Sigmoid colon (tissue), 7 donors: ENCODE measurements around the gene UCP1. TPM values are rescaled to one million over a fixed set of nuclear protein-coding genes. Genes with fewer than 3 reads are reported as not detected.

Source experiments
- DNase-seq: peaks from one replicate; pipeline ENCODE4 v3.0.0-alpha.2; 2019
- H3K27ac ChIP-seq, 4 donors: fragments of 200-600 bp; sonication (generic); one replicate each; pipeline ENCODE4 v1.5.1; 2016 to 2019; ENCODE audit warnings: mild to moderate bottlenecking in 1 of 4
- H3K27me3 ChIP-seq, 3 donors: fragments of 200-600 bp; sonication (generic); one replicate each; pipeline ENCODE4 v1.5.1; 2019; ENCODE audit warnings: mild to moderate bottlenecking in 1 of 3
- H3K36me3 ChIP-seq, 4 donors: fragments of 200-600 bp; sonication (generic); one replicate each; pipeline ENCODE4 v1.5.1; 2016 to 2019
- H3K4me1 ChIP-seq, 4 donors: fragments of 200-600 bp; sonication (generic); one replicate each; pipeline ENCODE4 v1.5.1; 2017 to 2019
- H3K4me3 ChIP-seq, 4 donors: fragments of 200-600 bp; sonication (generic); one replicate each; pipeline ENCODE4 v1.5.1; 2017 to 2019; ENCODE audit warnings: mild to moderate bottlenecking in 2 of 4, moderate library complexity in 1 of 4
- H3K9me3 ChIP-seq, 4 donors: fragments of 200-600 bp in 3 of 4; sonication (generic) in 3 of 4; one replicate each; pipeline versions ENCODE4 v1.5.1 to v1.6.1; 2013 to 2019
- EP300 ChIP-seq, 4 donors: sonication (generic); formaldehyde crosslinking; IDR thresholded peaks; one replicate each; pipeline ENCODE4 v1.6.1; 2017; ENCODE audit warnings: antibody characterized with exemption in 4 of 4
- POLR2A ChIP-seq, 2 donors: fragments of 450-650 bp; IDR thresholded peaks; one replicate each; pipeline ENCODE4 v1.6.1; 2016; ENCODE audit warnings: antibody characterized with exemption in 2 of 2, mild to moderate bottlenecking in 2 of 2, moderate library complexity in 2 of 2
- POLR2AphosphoS5 ChIP-seq, 4 donors: sonication (generic); formaldehyde crosslinking; IDR thresholded peaks; one replicate each; pipeline ENCODE4 v1.6.1; 2017; ENCODE audit warnings: antibody characterized with exemption in 4 of 4
- WGBS, 2 donors: extraction: QIAGEN DNeasy Blood & Tissue Kit; methylation state at CpG; one replicate each; pipeline ENCODE4 v1.1.7; 2013; 5-methylcytosine and 5-hydroxymethylcytosine counted together
- intact Hi-C: fragments of 100-400 bp; cut with DNase I; formaldehyde crosslinking; loops from one replicate; pipeline ENCODE4 v1.15.1; 2023
- polyA plus RNA-seq, 3 donors: library from polyadenylated mRNA; stranded (reverse); fragments of 200-250 nt; gene quantifications; one replicate each; pipeline ENCODE4 v1.2.3, GENCODE V29; 2013
- total RNA-seq, 4 donors: library from RNA; depleted of rRNA; stranded (reverse); fragments of >200 nt; gene quantifications; one replicate each; pipeline ENCODE4 v1.1.0, GENCODE V29; 2016
- TF ChIP-seq, protein P1 (sequence below), 4 experiments: fragments of 450-650 bp in 3 of 4; fragments of 200-600 bp in 1 of 4; IDR thresholded peaks; one replicate each; pipeline ENCODE4 v1.5.1; 2016 to 2019; ENCODE audit warnings: antibody characterized with exemption in 4 of 4, mild to moderate bottlenecking in 3 of 4, moderate library complexity in 2 of 4
- donor health status: healthy with polysubstance abuse.
- donor health status: Bipolar disorder and iron deficiency.
- donor health status: healthy.

The UCP1 gene
- total and polyA plus RNA-seq, 7 donors, result not detected

- Histone ChIP-seq H3K4me1 (no peaks in the 10 kb centered on the region), H3K4me3 (no peak overlapping the region), H3K27ac (no peak overlapping the region), H3K9me3 (no peaks in the 10 kb centered on the region), H3K36me3 (no peaks in the 10 kb centered on the region), H3K27me3 (no peaks in the 10 kb centered on the region)
- 83 to 92% methylated on average over 6 of the region's 6 CpGs for WGBS, 2 donors
- intact Hi-C loops, result no loop called here
- TF ChIP-seq POLR2AphosphoS5 (IDR thresholded peaks at IDR 0.05), result no peak
- TF ChIP-seq POLR2A (IDR thresholded peaks at IDR 0.05), result no peak
- TF ChIP-seq, protein P1, sequence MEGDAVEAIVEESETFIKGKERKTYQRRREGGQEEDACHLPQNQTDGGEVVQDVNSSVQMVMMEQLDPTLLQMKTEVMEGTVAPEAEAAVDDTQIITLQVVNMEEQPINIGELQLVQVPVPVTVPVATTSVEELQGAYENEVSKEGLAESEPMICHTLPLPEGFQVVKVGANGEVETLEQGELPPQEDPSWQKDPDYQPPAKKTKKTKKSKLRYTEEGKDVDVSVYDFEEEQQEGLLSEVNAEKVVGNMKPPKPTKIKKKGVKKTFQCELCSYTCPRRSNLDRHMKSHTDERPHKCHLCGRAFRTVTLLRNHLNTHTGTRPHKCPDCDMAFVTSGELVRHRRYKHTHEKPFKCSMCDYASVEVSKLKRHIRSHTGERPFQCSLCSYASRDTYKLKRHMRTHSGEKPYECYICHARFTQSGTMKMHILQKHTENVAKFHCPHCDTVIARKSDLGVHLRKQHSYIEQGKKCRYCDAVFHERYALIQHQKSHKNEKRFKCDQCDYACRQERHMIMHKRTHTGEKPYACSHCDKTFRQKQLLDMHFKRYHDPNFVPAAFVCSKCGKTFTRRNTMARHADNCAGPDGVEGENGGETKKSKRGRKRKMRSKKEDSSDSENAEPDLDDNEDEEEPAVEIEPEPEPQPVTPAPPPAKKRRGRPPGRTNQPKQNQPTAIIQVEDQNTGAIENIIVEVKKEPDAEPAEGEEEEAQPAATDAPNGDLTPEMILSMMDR (IDR thresholded peaks at IDR 0.05), result no peak
- TF ChIP-seq EP300 (IDR thresholded peaks at IDR 0.05), result no peak
- DNase-seq, result no peak
Measured at GRCh38 chr4:140559696-140560095, 9.1 kb downstream of the UCP1 start.

- Histone ChIP-seq H3K9me3 (no peaks in the 10 kb centered on the region), H3K4me1 (no peaks in the 10 kb centered on the region), H3K27me3 (no peaks in the 10 kb centered on the region), H3K36me3 (no peaks in the 10 kb centered on the region), H3K27ac (no peak overlapping the region), H3K4me3 (no peak overlapping the region)
- WGBS, 2 donors, result 82 to 87% methylated on average over 4 of the region's 4 CpGs
- TF ChIP-seq POLR2AphosphoS5 (IDR thresholded peaks at IDR 0.05) (no peak), EP300 (IDR thresholded peaks at IDR 0.05) (no peak), POLR2A (IDR thresholded peaks at IDR 0.05) (no peak)
- TF ChIP-seq, protein P1 (IDR thresholded peaks at IDR 0.05), result no peak
- no peak for DNase-seq
- intact Hi-C loops, result no loop called here
Measured at GRCh38 chr4:140557831-140558435, 10.8 kb downstream of the UCP1 start.

- WGBS, 2 donors, result 72 to 89% methylated on average over 6 of the region's 6 CpGs
- no peak for DNase-seq
- no peaks in the 10 kb centered on the region for H3K4me1 ChIP-seq
- H3K27ac ChIP-seq, result no peak overlapping the region
- H3K9me3 ChIP-seq, result no peaks in the 10 kb centered on the region
- intact Hi-C loops, result no loop called here
- no peaks in the 10 kb centered on the region for H3K27me3 ChIP-seq
- TF ChIP-seq POLR2AphosphoS5 (IDR thresholded peaks at IDR 0.05), result no peak
- TF ChIP-seq, protein P1 (IDR thresholded peaks at IDR 0.05), result no peak
- no peak for TF ChIP-seq POLR2A (IDR thresholded peaks at IDR 0.05)
- TF ChIP-seq EP300 (IDR thresholded peaks at IDR 0.05), result no peak
- H3K4me3 ChIP-seq, result no peak overlapping the region
- H3K36me3 ChIP-seq, result no peaks in the 10 kb centered on the region
Measured at GRCh38 chr4:140556372-140557085, 12.2 kb downstream of the UCP1 start.

DNA sequence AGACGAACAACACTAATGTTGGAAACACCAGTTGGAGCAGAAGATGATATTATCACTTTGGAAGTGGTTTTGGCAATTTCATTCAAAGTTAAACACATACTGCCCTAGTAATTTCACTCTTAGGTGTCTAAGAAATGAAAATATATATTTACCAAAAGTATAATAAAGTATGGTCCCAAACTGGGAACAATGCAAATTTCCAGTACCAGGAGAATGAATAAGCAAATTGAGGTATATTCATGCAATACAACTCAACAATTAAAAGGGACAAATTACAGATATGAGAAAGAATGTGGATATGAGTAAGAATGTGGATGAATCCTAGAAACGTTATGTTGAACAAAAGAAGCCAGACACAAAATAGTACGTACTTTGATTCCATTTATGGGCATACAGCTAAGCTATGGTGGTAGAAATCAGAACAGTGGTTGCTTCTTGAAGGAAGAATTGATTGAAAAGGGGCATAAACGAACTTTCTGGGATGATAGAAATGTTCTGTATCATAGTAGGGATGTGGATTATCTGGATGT lies 34.7 kb downstream of the UCP1 start:
- Histone ChIP-seq H3K4me1 (no peaks in the 10 kb centered on the region), H3K27me3 (no peaks in the 10 kb centered on the region), H3K9me3 (no peaks in the 10 kb centered on the region), H3K4me3 (no peak overlapping the region), H3K27ac (no peak overlapping the region), H3K36me3 (peaks cover 0 to 33% (median 3%) of the 10 kb centered on the region in 4 donors)
- 91 to 92% methylated on average over 4 of the region's 4 CpGs for WGBS, 2 donors
- TF ChIP-seq POLR2AphosphoS5 (IDR thresholded peaks at IDR 0.05) (no peak), EP300 (IDR thresholded peaks at IDR 0.05) (no peak), POLR2A (IDR thresholded peaks at IDR 0.05) (no peak)
- TF ChIP-seq, protein P1 (IDR thresholded peaks at IDR 0.05), result no peak
- no peak for DNase-seq
- intact Hi-C loops, result no loop called here
